ENCODE data around the gene CCDC18. TPM values are rescaled to one million over a fixed set of nuclear protein-coding genes. Genes with fewer than 3 reads are reported as not detected.
"Not testable (repeated sequence)": the region's sequence is repeated elsewhere in the genome, so short reads cannot be mapped to it uniquely, and the experiment has no call there.

Gene CCDC18
- total RNA-seq, 1 donor from 2014 or later: 6.9 TPM

- Mint-ChIP-seq H3K9me3 (ENCODE audit: unreplicated experiment) (no peaks in the 10 kb centered on the region), H3K27me3 (ENCODE audit: unreplicated experiment) (no peaks in the 10 kb centered on the region), H3K4me3 (ENCODE audit: unreplicated experiment) (no peak overlapping the region), H3K36me3 (ENCODE audit: unreplicated experiment) (peaks cover 22% of the 10 kb centered on the region), H3K27ac (ENCODE audit: unreplicated experiment) (no peak overlapping the region), H3K4me1 (ENCODE audit: unreplicated experiment) (no peaks in the 10 kb centered on the region)
- TF ChIP-seq, protein P1, sequence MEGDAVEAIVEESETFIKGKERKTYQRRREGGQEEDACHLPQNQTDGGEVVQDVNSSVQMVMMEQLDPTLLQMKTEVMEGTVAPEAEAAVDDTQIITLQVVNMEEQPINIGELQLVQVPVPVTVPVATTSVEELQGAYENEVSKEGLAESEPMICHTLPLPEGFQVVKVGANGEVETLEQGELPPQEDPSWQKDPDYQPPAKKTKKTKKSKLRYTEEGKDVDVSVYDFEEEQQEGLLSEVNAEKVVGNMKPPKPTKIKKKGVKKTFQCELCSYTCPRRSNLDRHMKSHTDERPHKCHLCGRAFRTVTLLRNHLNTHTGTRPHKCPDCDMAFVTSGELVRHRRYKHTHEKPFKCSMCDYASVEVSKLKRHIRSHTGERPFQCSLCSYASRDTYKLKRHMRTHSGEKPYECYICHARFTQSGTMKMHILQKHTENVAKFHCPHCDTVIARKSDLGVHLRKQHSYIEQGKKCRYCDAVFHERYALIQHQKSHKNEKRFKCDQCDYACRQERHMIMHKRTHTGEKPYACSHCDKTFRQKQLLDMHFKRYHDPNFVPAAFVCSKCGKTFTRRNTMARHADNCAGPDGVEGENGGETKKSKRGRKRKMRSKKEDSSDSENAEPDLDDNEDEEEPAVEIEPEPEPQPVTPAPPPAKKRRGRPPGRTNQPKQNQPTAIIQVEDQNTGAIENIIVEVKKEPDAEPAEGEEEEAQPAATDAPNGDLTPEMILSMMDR (IDR thresholded peaks at IDR 0.05): no peak
- no peak for DNase-seq (ENCODE audit: extremely low spot score, unreplicated experiment)
Measured at GRCh38 chr1:93223023-93223675, 42.6 kb downstream of the CCDC18 start.

DNA sequence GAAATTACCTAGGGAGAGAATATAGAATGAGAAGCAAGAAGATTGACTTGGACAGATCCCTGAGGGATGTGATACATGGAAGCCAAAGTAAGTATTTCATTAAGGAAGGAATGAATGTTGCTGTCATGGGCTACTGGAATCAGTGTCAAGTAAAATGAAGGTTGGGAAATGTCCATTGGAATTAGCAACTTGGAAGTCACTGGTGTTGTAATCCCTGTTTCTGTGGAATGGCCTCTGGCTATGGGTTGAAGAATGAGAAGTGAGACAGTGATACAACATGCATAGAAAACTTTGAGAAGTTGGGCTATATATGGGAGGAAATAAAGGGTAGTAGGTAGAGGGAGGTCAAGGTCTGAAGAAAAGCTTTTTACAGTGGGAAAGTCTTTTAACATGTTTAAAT lies 54.7 kb downstream of the CCDC18 start:
- DNase-seq (ENCODE audit: extremely low spot score, unreplicated experiment): no peak
- TF ChIP-seq, protein P1 (IDR thresholded peaks at IDR 0.05): no peak
- H3K27ac Mint-ChIP-seq (ENCODE audit: unreplicated experiment): no peak overlapping the region
- H3K9me3 Mint-ChIP-seq (ENCODE audit: unreplicated experiment): peaks cover 5% of the 10 kb centered on the region
- no peaks in the 10 kb centered on the region for H3K27me3 Mint-ChIP-seq (ENCODE audit: unreplicated experiment)
- no peak overlapping the region for H3K4me3 Mint-ChIP-seq (ENCODE audit: unreplicated experiment)
- H3K36me3 Mint-ChIP-seq (ENCODE audit: unreplicated experiment): peaks cover 10% of the 10 kb centered on the region
- H3K4me1 Mint-ChIP-seq (ENCODE audit: unreplicated experiment): no peaks in the 10 kb centered on the region

DNA sequence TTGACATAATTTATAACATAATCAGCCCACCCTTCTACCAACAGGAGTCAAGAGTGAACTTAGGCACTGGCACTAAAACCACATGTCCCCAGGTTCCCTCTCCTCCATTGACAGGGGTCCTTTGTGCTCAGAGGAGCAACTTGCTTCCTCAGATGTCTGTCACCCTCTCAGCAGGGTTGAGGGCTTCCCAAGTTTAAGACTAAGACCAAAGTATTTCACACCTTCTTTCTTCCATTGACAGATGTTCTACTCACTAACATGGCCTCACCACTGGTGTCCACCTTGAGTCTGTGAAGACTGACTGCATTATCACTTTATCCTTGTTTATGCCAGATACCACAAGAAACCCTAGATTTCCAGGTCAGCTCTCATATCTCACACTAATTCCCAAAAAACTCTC lies 56.5 kb downstream of the CCDC18 start:
- Mint-ChIP-seq H3K9me3 (ENCODE audit: unreplicated experiment) (peaks cover 6% of the 10 kb centered on the region), H3K4me3 (ENCODE audit: unreplicated experiment) (no peak overlapping the region), H3K36me3 (ENCODE audit: unreplicated experiment) (peaks cover 11% of the 10 kb centered on the region), H3K27me3 (ENCODE audit: unreplicated experiment) (no peaks in the 10 kb centered on the region), H3K27ac (ENCODE audit: unreplicated experiment) (no peak overlapping the region), H3K4me1 (ENCODE audit: unreplicated experiment) (no peaks in the 10 kb centered on the region)
- TF ChIP-seq, protein P1 (IDR thresholded peaks at IDR 0.05): no peak
- DNase-seq (ENCODE audit: extremely low spot score, unreplicated experiment): no peak

DNA sequence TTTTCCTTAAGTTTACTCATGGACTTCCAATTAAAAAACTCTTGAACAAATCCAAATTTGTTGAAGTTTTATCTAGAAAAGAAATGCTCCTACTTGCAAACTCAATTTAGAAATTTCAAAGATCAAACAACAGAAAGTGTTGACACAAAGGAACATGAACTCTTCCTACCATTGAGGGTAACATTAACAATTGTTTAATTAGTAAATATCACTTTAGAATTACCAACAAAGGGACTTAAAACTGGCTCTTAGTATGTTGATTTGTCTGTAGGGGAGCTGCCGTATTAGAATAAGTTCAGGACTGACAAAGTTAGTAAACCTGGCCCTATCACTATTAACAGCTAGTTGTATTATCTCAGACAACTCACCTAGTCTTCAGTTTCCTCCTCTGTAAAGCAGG lies 57.9 kb downstream of the CCDC18 start:
- Mint-ChIP-seq H3K4me1 (ENCODE audit: unreplicated experiment) (no peaks in the 10 kb centered on the region), H3K36me3 (ENCODE audit: unreplicated experiment) (peaks cover 16% of the 10 kb centered on the region), H3K4me3 (ENCODE audit: unreplicated experiment) (no peak overlapping the region), H3K27ac (ENCODE audit: unreplicated experiment) (no peak overlapping the region), H3K27me3 (ENCODE audit: unreplicated experiment) (no peaks in the 10 kb centered on the region), H3K9me3 (ENCODE audit: unreplicated experiment) (peaks cover 7% of the 10 kb centered on the region)
- DNase-seq (ENCODE audit: extremely low spot score, unreplicated experiment): no peak
- TF ChIP-seq, protein P1 (IDR thresholded peaks at IDR 0.05): no peak

GRCh38 chr1:93239863-93240262 lies 59.3 kb downstream of the CCDC18 start:
- Mint-ChIP-seq H3K27me3 (ENCODE audit: unreplicated experiment) (no peaks in the 10 kb centered on the region), H3K4me1 (ENCODE audit: unreplicated experiment) (no peaks in the 10 kb centered on the region), H3K9me3 (ENCODE audit: unreplicated experiment) (peaks cover 12% of the 10 kb centered on the region), H3K4me3 (ENCODE audit: unreplicated experiment) (no peak overlapping the region), H3K27ac (ENCODE audit: unreplicated experiment) (no peak overlapping the region), H3K36me3 (ENCODE audit: unreplicated experiment) (peaks cover 24% of the 10 kb centered on the region)
- TF ChIP-seq, protein P1 (IDR thresholded peaks at IDR 0.05): no peak
- no peak for DNase-seq (ENCODE audit: extremely low spot score, unreplicated experiment)

- not testable (repeated sequence) for H3K27ac Mint-ChIP-seq (ENCODE audit: unreplicated experiment); DNase-seq (ENCODE audit: extremely low spot score, unreplicated experiment); H3K4me1 Mint-ChIP-seq (ENCODE audit: unreplicated experiment); H3K4me3 Mint-ChIP-seq (ENCODE audit: unreplicated experiment); H3K27me3 Mint-ChIP-seq (ENCODE audit: unreplicated experiment)
- H3K9me3 Mint-ChIP-seq (ENCODE audit: unreplicated experiment): peaks cover 12% of the 10 kb centered on the region
- peaks cover 24% of the 10 kb centered on the region for H3K36me3 Mint-ChIP-seq (ENCODE audit: unreplicated experiment)
Measured at GRCh38 chr1:93243233-93243632, 62.7 kb downstream of the CCDC18 start.
